H1 (cell line): ENCODE data around the gene CCNL2. TPM values are rescaled to one million over a fixed set of nuclear protein-coding genes. Genes with fewer than 3 reads are reported as not detected.

Source experiments
- CTCF ChIA-PET: fragments of 300-600 bp; sonication (Branson Sonifier 250); formaldehyde crosslinking; loops from one replicate; lab custom pipeline; 2021; ENCODE audit not compliant: partially characterized antibody; lab: Charles Lee
- POLR2A ChIA-PET: fragments of 300-600 bp; sonication (Branson Sonifier 250); formaldehyde crosslinking; loops from one replicate; lab custom pipeline; 2021; ENCODE audit warnings: inconsistent platforms; ENCODE audit not compliant: partially characterized antibody; lab: Charles Lee
- DNase-seq, 2 experiments: peaks; one replicate each; pipeline versions ENCODE4 v3.0.0 to v3.0.0-alpha.2; 2010 to 2022; ENCODE audit warnings: low spot score in 2 of 2, low read depth in 1 of 2, mixed read lengths in 1 of 2
- FAIRE-seq: peaks from 2 replicates; lab custom pipeline; 2011; peaks lifted over from hg19 to GRCh38; lab: Jason Lieb, UNC
- H2AFZ ChIP-seq: 2 replicates; pipeline ENCODE4 v1.8.1; 2012; ENCODE audit warnings: low read length, inconsistent platforms
- H2AK5ac ChIP-seq: 2 replicates; pipeline ENCODE4 v1.6.1; 2013; ENCODE audit warnings: low read depth, low read length
- H2BK120ac ChIP-seq: replicated peaks from 2 replicates; pipeline ENCODE3; 2013; ENCODE audit warnings: low read depth, low read length, inconsistent platforms
- H2BK12ac ChIP-seq: 2 replicates; pipeline ENCODE4 v1.6.1; 2013; ENCODE audit warnings: low read depth, low read length
- H2BK15ac ChIP-seq: 2 replicates; pipeline ENCODE4 v1.6.1; 2013; ENCODE audit warnings: low read length
- H2BK20ac ChIP-seq: 2 replicates; pipeline ENCODE4 v1.6.1; 2013; ENCODE audit warnings: low read length
- H2BK5ac ChIP-seq: 2 replicates; pipeline ENCODE4 v1.6.1; 2013; ENCODE audit warnings: low read depth, low read length
- H3K14ac ChIP-seq: 2 replicates; pipeline ENCODE4 v1.6.1; 2013; ENCODE audit warnings: inconsistent platforms; ENCODE audit not compliant: insufficient read length
- H3K18ac ChIP-seq: 2 replicates; pipeline ENCODE4 v1.6.1; 2013; ENCODE audit warnings: low read length; ENCODE audit errors: extremely low read depth
- H3K23ac ChIP-seq: 2 replicates; pipeline ENCODE4 v1.6.1; 2013; ENCODE audit warnings: inconsistent platforms; ENCODE audit not compliant: insufficient read length
- H3K23me2 ChIP-seq: 2 replicates; pipeline ENCODE4 v1.6.1; 2013; ENCODE audit warnings: low read depth, low read length
- H3K27ac ChIP-seq: 2 replicates; pipeline ENCODE4 v1.6.1; 2011; ENCODE audit warnings: low read depth, low read length, inconsistent platforms
- H3K27me3 ChIP-seq, 4 experiments: replicated peaks in 1 of 4; 1 replicate in 1 of 4; 2 replicates in 3 of 4; pipeline versions ENCODE4 v1.6.1 to v1.8.1; 2011 to 2013; ENCODE audit warnings: low read length in 3 of 4, mild to moderate bottlenecking in 3 of 4, inconsistent platforms in 2 of 4, mixed read lengths in 2 of 4, moderate library complexity in 1 of 4; ENCODE audit not compliant: control insufficient read depth in 3 of 4, insufficient read depth in 3 of 4; ENCODE audit errors: extremely low read depth in 1 of 4
- H3K36me3 ChIP-seq, 4 experiments: 2 replicates each; pipeline versions ENCODE4 v1.6.1 to v1.8.1; 2011 to 2013; ENCODE audit warnings: mild to moderate bottlenecking in 4 of 4, low read length in 3 of 4, moderate library complexity in 2 of 4, control low read depth in 1 of 4, inconsistent platforms in 1 of 4; ENCODE audit not compliant: insufficient read depth in 4 of 4, control insufficient read depth in 2 of 4
- H3K4ac ChIP-seq: replicated peaks from 2 replicates; pipeline ENCODE3; 2013; ENCODE audit warnings: low read length, low read depth, mixed read lengths, inconsistent platforms; ENCODE audit not compliant: insufficient read length
- H3K4me1 ChIP-seq, 4 experiments: replicated peaks in 1 of 4; 1 replicate in 1 of 4; 2 replicates in 3 of 4; pipeline versions ENCODE4 v1.6.1 to v1.8.1; 2011 to 2013; ENCODE audit warnings: low read length in 3 of 4, inconsistent platforms in 2 of 4, mixed read lengths in 1 of 4; ENCODE audit not compliant: insufficient read depth in 4 of 4, control insufficient read depth in 3 of 4
- H3K4me2 ChIP-seq, 2 experiments: 2 replicates each; pipeline versions ENCODE4 v1.6.1 to v1.8.1; 2011 to 2013; ENCODE audit warnings: low read depth in 2 of 2, low read length in 2 of 2, control low read depth in 1 of 2, inconsistent platforms in 1 of 2, mild to moderate bottlenecking in 1 of 2; ENCODE audit not compliant: insufficient read depth in 1 of 2
- H3K4me3 ChIP-seq, 4 experiments: fragments of 200-600, 300-600 bp in 1 of 4; sonication (generic), shearing (Covaris generic), sonication (Bioruptor Twin) in 1 of 4; 2 replicates each; pipeline versions ENCODE4 v1.5.1 to v1.8.1; 2011 to 2016; ENCODE audit warnings: low read length in 4 of 4, low read depth in 3 of 4, control low read depth in 2 of 4, inconsistent platforms in 2 of 4, mild to moderate bottlenecking in 2 of 4, mixed read lengths in 1 of 4, moderate library complexity in 1 of 4; ENCODE audit not compliant: insufficient read depth in 2 of 4; ENCODE audit errors: extremely low read depth in 1 of 4
- H3K56ac ChIP-seq: replicated peaks from 2 replicates; pipeline ENCODE3; 2013; ENCODE audit warnings: low read depth, mild to moderate bottlenecking, mixed read lengths, low read length, inconsistent platforms; ENCODE audit not compliant: insufficient read length
- H3K79me1 ChIP-seq: 2 replicates; pipeline ENCODE4 v1.6.1; 2013; ENCODE audit warnings: low read depth, low read length, control low read depth
- H3K79me2 ChIP-seq, 2 experiments: 2 replicates each; pipeline versions ENCODE4 v1.6.1 to v1.8.1; 2012 to 2013; ENCODE audit warnings: low read length in 2 of 2, mild to moderate bottlenecking in 2 of 2, inconsistent platforms in 1 of 2; ENCODE audit not compliant: insufficient read depth in 2 of 2, control insufficient read depth in 1 of 2
- H3K9ac ChIP-seq, 4 experiments: replicated peaks in 1 of 4; 1 replicate in 1 of 4; 2 replicates in 3 of 4; pipeline versions ENCODE4 v1.6.1 to v1.8.1; 2011 to 2013; ENCODE audit warnings: low read depth in 3 of 4, low read length in 3 of 4, control low read depth in 2 of 4, mild to moderate bottlenecking in 2 of 4, moderate library complexity in 2 of 4, inconsistent platforms in 1 of 4; ENCODE audit errors: extremely low read depth in 1 of 4
- H3K9me3 ChIP-seq, 2 experiments: 2 replicates each; pipeline versions ENCODE4 v1.6.1 to v1.8.1; 2012 to 2013; ENCODE audit warnings: mild to moderate bottlenecking in 2 of 2, moderate library complexity in 2 of 2, control low read depth in 1 of 2, inconsistent platforms in 1 of 2, low read depth in 1 of 2, low read length in 1 of 2, mixed read lengths in 1 of 2; ENCODE audit not compliant: insufficient read depth in 2 of 2
- H4K20me1 ChIP-seq, 2 experiments: replicated peaks in 1 of 2; 2 replicates each; pipeline versions ENCODE3 to v1.8.1; 2011 to 2013; ENCODE audit warnings: inconsistent platforms in 2 of 2, low read length in 2 of 2, mild to moderate bottlenecking in 1 of 2; ENCODE audit not compliant: insufficient read depth in 2 of 2, control insufficient read depth in 1 of 2
- H4K5ac ChIP-seq: 2 replicates; pipeline ENCODE4 v1.6.1; 2013; ENCODE audit warnings: low read length, low read depth, mixed read lengths, inconsistent platforms; ENCODE audit not compliant: insufficient read length
- H4K8ac ChIP-seq: 2 replicates; pipeline ENCODE4 v1.8.0; 2013; ENCODE audit warnings: mild to moderate bottlenecking, moderate library complexity, low read length, inconsistent platforms; ENCODE audit not compliant: insufficient read depth; ENCODE audit errors: extremely low read depth
- H4K91ac ChIP-seq: replicated peaks from 2 replicates; pipeline ENCODE3; 2013; ENCODE audit warnings: low read length, mixed read lengths, inconsistent platforms; ENCODE audit not compliant: insufficient read length
- CEBPB ChIP-seq: IDR thresholded peaks from 2 replicates; pipeline ENCODE4 v1.6.1; 2012; ENCODE audit warnings: low read depth, low read length
- KDM4A ChIP-seq: IDR thresholded peaks from one replicate; pipeline ENCODE4 v1.7.1; 2012; ENCODE audit warnings: low read depth, mild to moderate bottlenecking, moderate library complexity, low read length, inconsistent platforms; ENCODE audit not compliant: severe bottlenecking
- WGBS, 2 experiments: shearing (Covaris generic) in 1 of 2; methylation state at CpG; one replicate each; pipeline versions ENCODE4 v1.1.6 to v1.1.7; 2013 to 2015; ENCODE audit warnings: low lambda C conversion rate in 2 of 2, mixed read lengths in 2 of 2, inconsistent platforms in 1 of 2, low coverage in 1 of 2, missing lambda C conversion rate in 1 of 2; ENCODE audit not compliant: insufficient replicate concordance in 2 of 2, insufficient coverage in 1 of 2, insufficient read length in 1 of 2; ENCODE audit errors: extremely low coverage in 1 of 2, missing lambda C conversion rate in 1 of 2; 5-methylcytosine and 5-hydroxymethylcytosine counted together
- polyA plus RNA-seq, 7 experiments: library from polyadenylated mRNA; depleted of rRNA in 3 of 7; stranded (reverse) in 5 of 7; unstranded in 2 of 7; fragments of >200 nt in 5 of 7; fragments of 200-250 nt in 2 of 7; gene quantifications; 1 replicate in 5 of 7; 2 replicates in 1 of 7; 4 replicates in 1 of 7; pipeline versions ENCODE4 v1.2.1 to v1.2.3, GENCODE V29; 2011 to 2013; ENCODE audit warnings: missing spikeins in 2 of 7, mixed read lengths in 2 of 7
- total RNA-seq: library from RNA; stranded (reverse); fragmentation: NEBNext Ultra II Directional; extraction: Animal tissue kit (Norgen Biotek cat#: 25700); gene quantifications from 2 replicates; pipeline ENCODE4 v1.2.1, GENCODE V29; 2021

CCNL2 gene
- total and polyA plus RNA-seq, 2 of the 8 experiments (the other 6 are each of a cell fraction or from before 2014, with no cell fraction given): 79.8 to 120 TPM

- H4K5ac ChIP-seq: no peak overlapping the region
- DNase-seq (no peak), FAIRE-seq (no peak)
- H2AFZ ChIP-seq: no peak overlapping the region
- H3K23me2 ChIP-seq: peaks cover 1% of the 10 kb centered on the region; the same call in 1 of the 2 replicates
- POLR2A ChIA-PET: interaction anchor here (1.0 to 1.3 kb wide), 5 partner anchors 11 to 57 kb away, joined by 3 to 7 read pairs (median 4); partner anchors contain the start of gene CCNL2
- H2BK15ac ChIP-seq: no peak overlapping the region
- H4K20me1 ChIP-seq: peaks cover 20 to 46% of the 10 kb centered on the region in 2 experiments
- H3K18ac ChIP-seq: no peak overlapping the region
- H3K14ac ChIP-seq: no peak overlapping the region
- no peak overlapping the region for H2AK5ac ChIP-seq
- H3K79me1 ChIP-seq: peaks cover 27% of the 10 kb centered on the region
- CTCF ChIA-PET: interaction anchor here (0.6 to 4.4 kb wide), 10 partner anchors 9 to 232 kb away, joined by 3 to 34 read pairs (median 4); partner anchors contain the start of gene AURKAIP1
- no peak overlapping the region for H2BK20ac ChIP-seq
- H3K56ac ChIP-seq: no peak overlapping the region
- H2BK5ac ChIP-seq: no peak overlapping the region
- H3K9me3 ChIP-seq: peaks cover 0 to 5% of the 10 kb centered on the region in 2 experiments; a peak in 1 of 4 replicates
- no peak overlapping the region for H2BK12ac ChIP-seq
- no peak overlapping the region for H4K8ac ChIP-seq
- no peak overlapping the region for H3K9ac ChIP-seq
- no peak overlapping the region for H3K27ac ChIP-seq
- no peak overlapping the region for H4K91ac ChIP-seq
- no peak overlapping the region for H3K4me2 ChIP-seq
- peaks cover 0 to 7% (median 4%) of the 10 kb centered on the region in 4 experiments; a peak in 3 of 7 replicates for H3K4me1 ChIP-seq
- H3K36me3 ChIP-seq: peaks cover 2 to 35% (median 15%) of the 10 kb centered on the region in 4 experiments; a peak in 7 of 8 replicates
- no peak for TF ChIP-seq CEBPB
- TF ChIP-seq KDM4A: no peak
- peaks cover 0 to 23% of the 10 kb centered on the region in 2 experiments; a peak in 3 of 4 replicates for H3K79me2 ChIP-seq
- WGBS, 2 experiments: 94% methylated on average over 8 of the region's 18 CpGs; no CpG with 5 or more reads in 1 of the 2 experiments
- no peak overlapping the region for H3K4ac ChIP-seq
- H3K27me3 ChIP-seq: no peaks in the 10 kb centered on the region; a peak in 1 of 7 replicates
- H3K4me3 ChIP-seq: no peak overlapping the region
- H2BK120ac ChIP-seq: no peak overlapping the region
- H3K23ac ChIP-seq: no peak overlapping the region
These were observed 56.5 kb downstream of the CCNL2 start for GRCh38 chr1:1342584-1343115.
